Measurements from ENCODE around the gene CSF2RB.

DNA sequence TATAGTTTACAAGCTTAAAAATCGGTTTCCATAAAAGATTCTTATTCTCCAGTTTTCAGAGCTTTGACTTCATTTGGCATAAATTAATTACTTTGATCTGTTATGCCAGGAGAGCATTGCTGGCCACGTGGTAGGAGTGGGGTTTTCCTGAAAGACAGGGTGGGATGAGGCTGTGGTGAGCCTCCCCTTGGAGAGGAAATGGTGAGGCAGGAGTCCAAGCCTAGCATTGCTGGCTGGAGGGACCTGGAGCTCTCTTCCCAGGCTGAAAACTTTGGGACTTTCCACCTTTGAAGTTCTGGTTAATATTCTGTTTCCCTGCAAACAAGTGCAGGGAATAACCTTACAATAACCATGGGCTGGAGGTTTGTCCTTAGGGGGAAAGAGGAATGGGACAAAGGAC lies 21.1 kb upstream of the CSF2RB start:
- no peak for TF ChIP-seq TAF1 (IDR thresholded peaks at IDR 0.05; ENCODE audit: low read depth, low read length)
- TF ChIP-seq POLR2A (IDR thresholded peaks at IDR 0.05; ENCODE audit: low read depth, low read length), result no peak
- no peak for TF ChIP-seq SPI1 (IDR thresholded peaks at IDR 0.05; ENCODE audit: low read depth, low read length)
